Measurements from ENCODE around the gene ECI1.
"Not testable (repeated sequence)": the region's sequence is repeated elsewhere in the genome, so short reads cannot be mapped to it uniquely, and the experiment has no call there.

ECI1 gene

GRCh38 chr16:2250652-2251295, 613 bp downstream of the ECI1 start:
- DNase-seq: peak; percentile 18

DNA sequence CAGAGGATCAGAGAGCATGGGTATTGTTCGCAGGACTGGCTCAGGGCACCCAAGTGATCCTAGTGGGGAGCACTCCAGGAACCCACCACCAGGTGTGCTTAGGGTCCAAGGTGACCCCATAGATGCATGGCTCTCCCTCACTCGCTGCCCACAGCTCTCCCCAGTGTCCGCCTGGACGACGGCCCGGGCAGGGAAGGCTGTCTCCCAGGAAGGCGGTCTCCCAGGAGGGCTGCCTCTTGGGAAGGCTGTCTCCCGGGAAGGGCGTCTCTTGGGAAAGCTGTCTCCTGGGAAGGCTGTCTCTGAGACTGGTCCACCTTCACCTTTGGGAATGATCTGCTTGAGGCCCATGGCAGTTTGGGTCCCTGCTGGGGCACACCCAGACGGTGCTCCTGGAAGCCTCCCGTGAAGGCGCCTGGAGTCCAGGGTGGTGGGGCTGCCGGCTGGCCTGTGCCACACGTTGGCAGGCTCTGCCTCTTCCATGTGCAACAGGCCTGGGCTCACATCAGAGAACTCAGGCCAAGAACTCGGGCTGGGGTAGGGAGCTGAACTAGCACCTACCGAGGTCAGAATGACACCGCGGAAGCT, 5.0 kb downstream of the ECI1 start:
- DNase-seq: no peak

GRCh38 chr16:2244926-2245795, 6.2 kb downstream of the ECI1 start:
- DNase-seq: no peak

DNA sequence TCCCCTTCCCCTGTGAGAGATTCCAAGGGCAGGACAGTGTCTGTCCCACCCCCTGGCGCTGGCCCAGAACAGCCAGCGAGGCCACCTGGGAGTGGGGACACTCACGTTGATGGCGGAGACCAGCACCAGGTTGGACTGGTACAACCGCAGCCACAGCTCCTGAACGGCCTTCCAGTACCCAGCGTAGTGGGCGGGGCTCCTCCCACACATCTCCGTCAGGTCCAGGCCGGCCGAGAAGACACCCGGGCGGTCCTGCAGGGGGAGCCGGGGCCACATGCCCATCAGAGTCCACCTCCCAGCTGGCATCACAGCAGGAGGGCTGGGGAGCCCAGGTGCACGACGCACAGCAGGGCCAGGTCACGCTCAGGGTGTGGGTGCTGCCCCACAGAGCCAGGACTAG, 7.1 kb downstream of the ECI1 start:
- no peak for DNase-seq

DNA sequence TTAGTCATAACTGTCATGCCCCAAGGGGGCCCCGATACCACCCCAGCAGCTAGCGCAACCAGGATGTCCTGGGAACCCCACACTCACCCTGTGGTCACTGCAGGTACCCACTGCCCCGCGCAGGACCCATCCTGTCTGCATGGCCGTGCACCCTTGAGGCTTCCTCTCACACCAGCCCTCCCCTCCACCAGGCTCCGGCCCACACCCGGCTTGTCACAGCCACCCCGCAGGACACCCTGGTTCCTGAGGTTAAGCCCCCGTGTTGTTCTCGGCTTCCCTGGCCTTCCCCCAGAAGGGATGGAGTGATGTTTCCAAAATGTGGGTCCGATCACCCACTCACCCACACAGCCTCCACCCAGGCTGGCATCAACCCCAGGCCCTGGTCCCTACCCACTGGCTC, 7.6 kb downstream of the ECI1 start:
- DNase-seq: no peak

DNA sequence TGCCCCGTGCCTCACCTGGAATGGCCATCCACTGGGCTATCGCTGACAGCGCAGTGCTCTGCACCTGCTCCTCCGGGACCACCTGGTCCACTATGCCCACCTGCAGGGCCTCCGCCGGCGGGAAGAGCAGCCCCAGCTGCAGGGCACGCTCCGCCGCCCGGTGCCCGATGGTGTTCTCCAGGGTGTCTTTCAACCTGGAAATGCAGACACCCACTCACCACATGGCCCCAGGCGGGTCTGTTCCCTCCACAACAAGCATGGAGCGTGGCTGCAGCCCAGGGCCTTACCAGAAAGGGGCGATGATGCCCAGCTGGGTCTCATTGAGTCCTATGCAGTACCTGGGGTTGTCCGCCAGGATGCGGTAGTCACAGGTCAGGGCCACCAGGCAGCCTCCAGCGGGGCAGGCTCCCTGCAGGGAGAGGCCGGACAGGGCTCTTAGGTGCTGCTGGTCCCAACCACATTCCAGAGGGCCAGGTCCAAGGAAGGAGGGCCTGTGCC, 8.3 kb downstream of the ECI1 start:
- no peak for DNase-seq

- no peak for DNase-seq
These were observed 8.8 kb downstream of the ECI1 start for GRCh38 chr16:2242598-2242997.

DNA sequence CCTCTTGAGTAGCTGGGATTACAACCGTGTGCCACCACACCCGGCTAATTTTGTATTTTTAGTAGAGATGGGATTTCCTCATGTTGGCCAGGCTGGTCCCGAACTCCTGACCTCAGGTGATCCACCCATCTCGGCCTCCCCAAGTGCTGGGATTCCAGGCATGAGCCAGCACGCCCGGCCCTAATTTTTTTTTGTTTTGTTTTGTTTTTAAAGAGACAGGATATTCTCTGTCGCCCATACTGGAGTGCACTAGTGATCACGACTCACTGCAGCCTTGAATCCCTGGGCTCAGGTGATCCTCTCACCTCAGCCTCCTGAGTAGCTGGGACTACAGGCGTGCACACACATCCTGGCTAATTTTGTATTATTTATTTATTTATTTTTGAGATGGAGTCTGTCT, 11.1 kb downstream of the ECI1 start:
- not testable (repeated sequence) for DNase-seq

- DNase-seq: no peak
These were observed 12.3 kb downstream of the ECI1 start for GRCh38 chr16:2238838-2239675.

DNA sequence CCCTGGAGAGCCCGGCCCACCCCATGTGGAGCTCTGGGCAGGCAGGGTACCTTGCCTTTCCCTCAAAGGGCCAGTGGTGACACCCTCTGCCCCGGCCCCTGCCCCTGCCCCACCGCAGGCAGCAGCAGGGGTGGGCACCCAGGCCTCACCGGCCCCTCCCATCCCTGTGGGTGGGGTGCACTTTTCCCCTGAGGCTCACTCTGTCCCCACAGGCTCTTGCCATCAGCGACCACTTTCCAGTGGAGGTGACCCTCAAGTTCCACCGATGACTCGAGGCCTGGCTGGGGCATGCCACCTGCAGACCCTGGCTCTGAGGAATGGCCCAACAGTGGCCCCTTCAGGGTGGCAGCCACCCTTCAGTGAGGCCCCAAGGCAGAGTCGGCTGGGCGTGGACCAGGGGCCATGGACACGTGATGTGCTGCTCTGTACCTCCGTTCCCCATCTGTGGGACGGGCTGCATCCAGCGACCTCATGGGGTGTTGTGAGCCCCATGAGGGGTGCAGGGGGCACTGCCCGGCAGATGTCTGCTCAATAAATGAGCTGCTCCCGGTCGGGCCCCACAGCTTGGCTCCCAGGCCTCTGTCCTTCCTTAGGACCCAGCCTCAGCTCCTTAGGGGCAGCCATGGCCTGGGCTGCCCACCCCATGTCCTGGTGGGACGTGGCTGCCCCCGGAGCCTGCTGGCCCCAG, 13.1 kb downstream of the ECI1 start:
- DNase-seq: no peak

DNA sequence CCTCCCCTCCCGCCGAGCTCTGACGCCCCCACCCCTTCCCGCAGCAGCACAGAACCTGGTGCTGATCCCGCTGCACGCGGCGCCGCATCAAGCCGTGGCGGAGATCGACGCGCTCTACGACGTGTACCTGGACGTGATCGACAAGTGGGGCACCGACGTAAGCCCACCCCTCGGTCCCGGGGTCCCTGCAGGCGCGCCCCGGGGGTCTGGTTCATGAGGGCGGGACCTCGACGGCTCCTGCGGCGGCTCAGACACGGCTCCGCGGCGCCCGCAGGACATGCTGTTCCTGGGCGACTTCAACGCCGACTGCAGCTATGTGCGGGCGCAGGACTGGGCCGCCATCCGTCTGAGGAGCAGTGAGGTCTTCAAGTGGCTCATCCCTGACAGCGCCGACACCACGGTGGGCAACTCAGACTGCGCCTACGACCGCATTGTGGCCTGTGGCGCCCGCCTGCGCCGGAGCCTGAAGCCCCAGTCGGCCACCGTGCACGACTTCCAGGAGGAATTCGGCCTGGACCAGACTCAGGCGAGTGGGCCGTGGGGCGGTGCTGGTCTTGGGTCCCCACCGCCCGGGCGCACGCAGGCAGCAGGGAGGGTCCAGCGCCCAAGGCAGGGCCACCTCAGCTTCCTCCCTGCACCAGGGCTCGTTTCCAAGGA, 13.8 kb downstream of the ECI1 start:
- no peak for DNase-seq

DNA sequence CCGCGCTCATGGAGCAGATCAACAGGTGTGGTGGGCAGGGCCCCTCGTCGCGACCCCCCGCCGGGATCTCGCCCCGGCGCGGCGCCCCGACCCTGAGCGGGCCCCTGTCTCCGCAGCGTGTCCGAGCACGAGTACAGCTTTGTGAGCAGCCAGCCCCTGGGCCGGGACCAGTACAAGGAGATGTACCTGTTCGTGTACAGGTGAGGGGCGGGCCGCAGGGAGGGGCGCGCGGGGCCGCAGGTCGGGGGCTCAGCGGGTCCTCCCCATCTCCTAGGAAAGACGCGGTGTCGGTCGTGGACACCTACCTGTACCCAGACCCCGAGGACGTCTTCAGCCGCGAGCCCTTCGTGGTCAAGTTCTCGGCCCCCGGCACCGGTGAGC, 14.3 kb downstream of the ECI1 start:
- DNase-seq: no peak

- no peak for DNase-seq
These were observed 14.9 kb downstream of the ECI1 start, which contains the start of gene DNASE1L2 for GRCh38 chr16:2236337-2237101. TSS of gene DNASE1L2 (plus strand) at chr16:2236444. CDS start at chr16:2236817, 373 bp downstream.

DNA sequence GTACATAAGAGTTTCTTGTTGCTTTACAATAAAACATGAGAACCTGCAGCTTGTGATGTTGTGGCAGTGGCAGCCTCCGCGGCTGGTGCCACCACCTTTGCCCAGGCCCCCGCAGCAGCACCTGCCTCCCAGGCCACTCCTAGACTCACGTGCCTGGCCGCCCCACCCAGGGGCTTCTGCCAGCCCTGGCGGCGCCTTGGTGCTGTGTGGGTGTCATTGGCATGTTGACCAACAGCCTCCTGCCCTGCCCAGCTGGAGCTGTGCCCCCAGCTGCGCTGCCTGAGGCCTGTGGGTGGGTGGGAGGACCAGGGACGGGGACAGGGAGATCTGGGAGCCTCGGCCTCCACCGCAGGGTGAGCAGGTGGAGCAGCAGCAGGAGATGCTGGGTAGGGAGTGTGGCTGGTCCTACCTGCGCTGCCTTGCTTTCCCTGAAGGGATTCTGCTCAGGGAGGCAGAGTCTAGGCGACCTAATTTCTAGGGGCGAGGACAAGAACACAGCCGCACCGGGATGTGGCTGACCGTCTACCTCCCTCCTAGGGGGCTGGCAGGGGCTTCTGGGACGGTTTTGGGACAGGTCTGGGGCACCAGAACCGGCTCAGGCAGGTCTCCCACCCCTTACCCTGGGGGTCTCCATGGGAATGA, 15.6 kb downstream of the ECI1 start:
- no peak for DNase-seq

GRCh38 chr16:2235234-2235651, 16.1 kb downstream of the ECI1 start:
- DNase-seq: no peak

DNA sequence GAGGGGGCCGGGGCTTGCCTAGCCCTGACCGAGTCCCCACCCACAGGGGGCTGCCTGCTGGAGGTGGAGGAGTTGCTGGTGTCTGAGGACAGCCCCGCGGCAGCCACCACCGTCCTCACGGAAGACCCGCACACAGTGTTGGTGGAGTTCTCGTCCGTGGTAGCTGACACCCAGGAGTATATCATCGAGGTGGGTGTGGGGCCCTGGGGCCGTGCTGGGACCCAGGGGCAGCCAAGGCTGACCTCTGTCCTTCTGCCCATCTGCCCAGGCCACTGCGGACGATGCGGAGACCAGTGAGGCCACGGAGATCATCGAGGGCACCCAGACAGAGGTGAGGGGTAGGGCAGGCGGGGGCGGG, 16.6 kb downstream of the ECI1 start:
- no peak for DNase-seq

GRCh38 chr16:2233872-2234812, 17.2 kb downstream of the ECI1 start:
- DNase-seq: no peak

DNA sequence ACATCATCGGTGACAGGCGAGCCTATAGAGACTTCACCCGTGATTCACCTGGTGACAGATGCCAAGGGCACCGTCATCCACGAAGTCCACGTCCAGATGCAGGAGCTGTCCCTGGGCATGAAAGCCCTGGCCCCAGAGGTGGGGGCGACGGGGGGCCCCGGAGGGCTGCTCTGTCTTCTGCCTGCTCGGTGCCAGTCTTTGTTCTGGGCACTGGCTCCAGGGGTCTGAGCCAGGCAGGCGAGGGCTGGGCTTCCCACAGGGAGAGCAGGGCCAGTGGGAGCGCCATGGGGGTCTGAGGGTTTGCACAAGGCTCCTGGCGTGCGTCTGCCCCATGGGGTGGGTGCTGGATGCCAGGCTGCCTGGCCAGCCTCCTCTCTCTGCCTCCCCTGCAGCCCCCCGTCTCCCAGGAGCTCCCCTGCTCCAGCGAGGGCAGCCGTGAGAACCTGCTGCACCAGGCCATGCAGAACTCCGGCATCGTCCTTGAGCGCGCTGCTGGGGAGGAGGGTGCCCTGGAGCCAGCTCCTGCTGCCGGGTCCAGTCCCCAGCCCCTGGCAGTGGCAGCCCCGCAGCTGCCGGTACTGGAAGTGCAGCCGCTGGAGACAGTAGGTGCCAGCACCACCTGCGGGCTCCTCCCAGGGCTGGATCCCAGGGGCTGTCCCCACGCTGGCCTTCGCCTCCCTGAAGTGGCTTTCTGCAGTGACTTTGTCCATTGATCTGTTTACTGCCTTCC, 18.2 kb downstream of the ECI1 start:
- DNase-seq: no peak

Data from NCI-H1694 treated with DMSO at 0.1 percent for 48 hours (cell line).